Erythroblast (primary cell): ENCODE results near the gene RAB40C.

Source experiments
- DNase-seq, 2 experiments: peaks; one replicate each; lab custom pipeline; 2025; lab: John Stamatoyannopoulos, UW
- GATA1 ChIP-seq: IDR thresholded peaks from 2 replicates; pipeline ENCODE4 v1.6.1; 2011; ENCODE audit warnings: low read depth, mild to moderate bottlenecking, control low read depth, low read length, moderate library complexity
- POLR2A ChIP-seq: IDR thresholded peaks from 2 replicates; pipeline ENCODE4 v1.6.1; 2011; ENCODE audit warnings: mild to moderate bottlenecking, low read length

RAB40C gene

DNA sequence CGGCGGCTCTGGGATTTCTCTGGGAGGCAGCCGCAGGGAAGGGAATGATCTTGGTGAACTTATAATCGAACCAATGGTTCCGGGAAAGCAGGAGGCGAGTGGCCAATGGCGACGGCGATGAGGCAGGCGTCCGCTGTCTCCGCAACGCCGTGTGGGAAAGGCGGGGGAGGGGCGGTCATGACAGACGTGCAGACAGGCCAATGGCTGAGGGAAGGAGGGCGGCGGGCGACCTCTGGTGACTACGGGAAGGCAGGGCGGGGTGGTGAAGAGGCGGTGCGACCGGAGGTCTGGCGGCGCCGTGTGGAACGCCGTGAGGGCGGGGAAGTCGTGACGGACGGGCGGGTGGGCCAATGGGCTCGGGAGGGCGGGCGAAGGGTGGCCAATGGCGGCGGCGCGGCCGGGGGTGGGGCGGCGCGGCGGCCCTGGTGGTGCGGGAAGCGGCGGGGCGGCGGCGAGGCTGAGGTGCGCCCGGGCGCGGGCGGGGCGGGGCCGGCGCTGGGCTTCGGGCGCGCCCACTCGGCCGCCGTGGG lies at the start of gene RAB40C:
Gene RAB40C (plus strand): TSS at position 409 of the 530 bp plus-strand sequence. CDS start 226 bp downstream, outside the sequence.
- DNase-seq: peak; percentile 99 to 100
- no peak for TF ChIP-seq GATA1
- TF ChIP-seq POLR2A: no peak

DNA sequence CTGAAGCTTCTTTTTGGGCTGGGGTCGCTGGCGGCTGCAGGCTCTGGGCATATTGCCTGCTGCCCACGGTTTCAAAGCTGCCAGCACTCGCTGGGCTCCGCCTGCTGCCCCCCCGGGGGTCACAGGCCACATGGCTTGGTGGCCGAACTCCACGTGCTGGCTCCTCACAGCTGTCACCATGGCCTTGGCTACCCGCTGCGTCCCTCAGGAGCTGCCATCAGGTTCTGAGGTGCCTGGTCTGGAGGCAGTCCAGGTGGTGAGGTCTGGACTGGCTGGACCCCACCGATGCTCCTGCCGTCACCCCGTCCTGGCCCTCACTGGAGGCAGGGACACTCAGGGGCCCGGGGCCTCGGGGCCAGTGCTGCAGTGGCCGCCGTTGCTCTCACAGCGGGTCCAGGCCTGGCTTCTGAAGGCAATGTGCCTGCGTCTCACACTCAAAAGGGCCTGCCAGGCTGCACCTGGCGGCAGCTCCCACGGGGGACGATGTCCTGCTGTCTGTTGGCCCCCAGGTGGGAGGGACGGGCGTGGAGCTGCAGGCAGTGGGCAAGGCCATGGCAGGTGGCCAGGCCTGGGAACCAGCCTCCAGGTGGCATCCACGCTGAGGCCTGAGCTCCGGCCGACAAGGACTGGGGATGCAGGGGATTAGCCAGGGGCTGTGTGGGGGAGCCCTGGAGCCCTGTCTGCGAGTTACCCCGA lies 49.1 kb upstream of the RAB40C start:
- TF ChIP-seq GATA1 (no peak), POLR2A (no peak)
- DNase-seq: no peak

- TF ChIP-seq POLR2A: no peak
- no peak for DNase-seq
Measured at GRCh38 chr16:543301-544164, 46.3 kb upstream of the RAB40C start.

DNA sequence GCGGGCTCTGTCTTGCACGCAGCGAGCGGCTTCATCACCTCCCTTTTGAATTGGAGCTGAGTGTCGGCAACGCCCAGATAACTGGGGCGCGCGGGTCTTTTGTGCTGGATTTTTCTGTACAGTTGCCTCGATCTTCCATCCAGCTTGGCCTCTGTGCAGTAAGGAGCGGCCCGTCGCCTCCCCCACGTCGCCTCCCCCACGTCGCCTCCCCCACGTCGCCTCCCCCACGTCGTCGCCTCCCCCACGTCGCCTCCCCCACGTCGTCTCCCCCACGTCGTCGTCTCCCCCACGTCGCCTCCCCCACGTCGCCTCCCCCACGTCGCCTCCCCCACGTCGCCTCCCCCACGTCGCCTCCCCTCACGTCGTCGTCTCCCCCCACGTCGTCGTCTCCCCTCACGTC lies 45.3 kb upstream of the RAB40C start:
- TF ChIP-seq POLR2A (no peak), GATA1 (no peak)
- DNase-seq: no peak

GRCh38 chr16:546909-547770 lies 42.7 kb upstream of the RAB40C start:
- no peak for TF ChIP-seq GATA1
- no peak for TF ChIP-seq POLR2A
- peak; percentile 75 to 83 for DNase-seq

GRCh38 chr16:548586-548985 lies 41.3 kb upstream of the RAB40C start:
- TF ChIP-seq GATA1 (no peak), POLR2A (no peak)
- no peak for DNase-seq

DNA sequence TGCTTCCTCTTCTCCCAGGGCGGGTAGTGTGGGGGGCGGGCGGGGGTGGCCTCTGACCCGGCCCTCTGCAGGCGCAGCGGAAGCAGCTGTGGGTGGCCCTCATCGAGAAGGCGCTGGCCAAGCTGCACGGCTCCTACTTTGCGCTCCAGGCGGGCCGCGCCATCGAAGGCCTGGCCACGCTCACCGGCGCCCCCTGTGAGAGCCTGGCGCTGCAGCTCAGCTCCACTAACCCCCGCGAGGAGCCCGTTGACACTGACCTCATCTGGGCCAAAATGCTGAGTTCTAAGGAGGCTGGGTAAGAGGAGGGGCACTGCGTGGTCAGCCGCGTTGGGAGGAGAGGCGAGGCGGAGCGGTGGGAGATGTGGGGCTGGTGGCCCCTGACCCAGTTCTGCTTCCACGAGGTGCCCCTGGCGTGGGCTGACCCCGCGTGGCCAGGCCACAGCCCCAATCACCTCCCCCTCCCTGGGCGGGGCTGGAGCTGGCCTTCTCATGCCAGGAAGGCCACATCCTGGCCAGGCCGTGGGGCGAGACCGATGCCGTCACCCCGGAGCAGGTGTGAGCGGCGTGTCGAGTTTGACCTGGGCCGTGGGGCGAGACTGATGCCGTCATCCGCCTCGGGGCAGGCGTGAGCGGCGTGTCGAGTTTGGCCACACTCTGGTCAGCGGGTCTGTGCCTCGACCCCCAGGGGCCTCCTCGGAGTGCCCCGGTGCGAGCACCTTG lies 40.2 kb upstream of the RAB40C start:
- TF ChIP-seq POLR2A (no peak), GATA1 (no peak)
- peak; percentile 37 to 46 for DNase-seq

DNA sequence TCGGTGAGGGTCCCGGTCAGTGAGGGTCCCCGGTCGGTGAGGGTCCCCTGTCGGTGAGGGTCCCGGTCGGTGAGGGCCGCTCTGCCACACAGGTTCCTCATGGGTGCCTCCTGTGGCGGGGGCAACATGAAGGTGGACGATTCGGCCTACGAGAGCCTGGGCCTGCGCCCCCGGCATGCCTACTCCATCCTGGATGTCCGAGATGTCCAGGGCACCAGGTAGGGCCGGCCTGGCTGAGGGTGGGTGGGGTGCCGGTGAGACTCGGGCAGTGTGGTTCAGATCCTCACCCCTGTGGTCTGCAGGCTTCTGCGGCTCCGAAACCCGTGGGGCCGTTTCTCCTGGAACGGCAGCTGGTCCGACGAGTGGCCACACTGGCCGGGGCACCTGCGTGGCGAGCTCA lies 38.7 kb upstream of the RAB40C start:
- DNase-seq: no peak
- TF ChIP-seq POLR2A (no peak), GATA1 (no peak)

DNA sequence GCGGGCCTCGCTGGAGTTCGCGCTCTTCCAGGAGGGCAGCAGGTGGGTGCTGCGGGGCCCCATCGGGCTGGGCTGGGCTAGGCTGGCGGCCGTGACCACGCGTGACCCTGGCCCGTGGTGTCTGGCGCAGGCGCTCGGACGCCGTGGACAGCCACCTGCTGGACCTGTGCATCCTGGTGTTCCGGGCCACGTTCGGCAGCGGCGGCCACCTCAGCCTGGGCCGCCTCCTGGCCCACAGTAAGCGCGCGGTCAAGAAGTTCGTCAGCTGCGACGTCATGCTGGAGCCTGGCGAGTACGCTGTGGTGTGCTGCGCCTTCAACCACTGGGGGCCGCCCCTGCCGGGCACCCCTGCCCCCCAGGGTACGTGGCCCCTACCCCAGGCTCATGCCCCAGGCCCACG lies 37.7 kb upstream of the RAB40C start:
- no peak for DNase-seq
- TF ChIP-seq GATA1 (no peak), POLR2A (no peak)

GRCh38 chr16:553601-554296 lies 36.1 kb upstream of the RAB40C start:
- no peak for TF ChIP-seq GATA1
- TF ChIP-seq POLR2A: no peak
- no peak for DNase-seq

- DNase-seq: no peak
- TF ChIP-seq POLR2A: no peak
- TF ChIP-seq GATA1: no peak
Measured at GRCh38 chr16:554297-554621, 35.6 kb upstream of the RAB40C start.

DNA sequence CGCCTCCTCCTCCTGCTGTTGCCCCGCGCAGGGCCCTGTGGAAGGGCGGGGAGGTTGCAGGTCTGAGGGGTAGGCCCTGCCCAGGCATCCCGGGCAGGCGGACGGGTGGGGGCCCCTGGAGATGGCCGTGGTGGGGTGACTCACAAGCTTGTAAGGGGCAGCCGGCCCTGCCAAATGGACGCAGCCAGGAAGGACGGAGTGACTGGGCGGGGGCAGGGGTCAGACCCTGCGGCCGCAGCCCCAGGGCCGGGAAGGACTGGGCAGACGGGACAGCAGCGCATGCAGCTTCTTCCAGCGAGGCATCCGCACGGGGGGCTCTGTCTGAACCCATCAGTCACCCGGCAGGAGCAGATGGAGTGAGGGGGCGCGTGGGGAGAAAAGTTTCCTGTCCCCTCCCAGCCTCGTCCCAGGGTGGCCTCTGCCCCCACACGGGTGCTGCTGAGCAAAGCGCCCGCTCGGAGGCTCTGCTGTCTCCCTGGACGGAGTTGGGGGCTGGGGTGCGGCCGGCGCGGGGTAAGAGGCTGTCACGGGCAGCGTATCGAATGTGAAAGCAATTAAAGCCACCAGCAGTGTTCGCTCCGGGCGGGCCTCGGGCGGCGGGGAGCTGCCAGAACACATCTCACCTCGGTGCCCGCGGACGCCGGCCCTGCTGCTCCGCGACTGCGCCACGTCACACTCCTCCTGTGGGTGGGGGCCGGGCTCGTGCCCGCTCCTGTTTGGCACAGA lies 35.1 kb upstream of the RAB40C start:
- no peak for DNase-seq

More for the DNA sequence above, 35.1 kb upstream of the RAB40C start:
- TF ChIP-seq GATA1: no peak
- TF ChIP-seq POLR2A: no peak
